Neuronal stem cell (in vitro differentiated cells): Measurements from ENCODE around the gene NLRC4.

Experiments
- DNase-seq: peaks from one replicate; pipeline ENCODE4 v3.0.0-alpha.2; 2013; ENCODE audit warnings: low spot score
- H2AFZ ChIP-seq: one replicate; pipeline ENCODE4 v1.6.1; 2013; ENCODE audit warnings: mild to moderate bottlenecking, low read length, inconsistent platforms
- H2AK5ac ChIP-seq: 2 replicates; pipeline ENCODE4 v1.6.1; 2013; ENCODE audit warnings: low read depth, mild to moderate bottlenecking, inconsistent platforms, low read length, moderate library complexity, mixed read lengths
- H2BK120ac ChIP-seq: 2 replicates; pipeline ENCODE4 v1.6.1; 2013; ENCODE audit warnings: low read depth, mild to moderate bottlenecking, inconsistent platforms, low read length, moderate library complexity, mixed read lengths
- H2BK12ac ChIP-seq: one replicate; pipeline ENCODE4 v1.6.1; 2013; ENCODE audit warnings: low read length, inconsistent platforms
- H2BK15ac ChIP-seq: 2 replicates; pipeline ENCODE4 v1.6.1; 2013; ENCODE audit warnings: mild to moderate bottlenecking, low read length, inconsistent platforms, mixed read lengths
- H2BK5ac ChIP-seq: one replicate; pipeline ENCODE4 v1.6.1; 2013; ENCODE audit warnings: inconsistent platforms, mild to moderate bottlenecking, low read length, moderate library complexity
- H3K14ac ChIP-seq: one replicate; pipeline ENCODE4 v1.6.1; 2013; ENCODE audit warnings: low read length, inconsistent platforms
- H3K18ac ChIP-seq: 2 replicates; pipeline ENCODE4 v1.6.1; 2013; ENCODE audit warnings: low read length, inconsistent platforms
- H3K23ac ChIP-seq: 2 replicates; pipeline ENCODE4 v1.6.1; 2013; ENCODE audit warnings: low read depth, mild to moderate bottlenecking, mixed read lengths, low read length, inconsistent platforms; ENCODE audit not compliant: poor library complexity
- H3K27ac ChIP-seq: replicated peaks from 3 replicates; pipeline ENCODE4 v1.5.1; 2013; ENCODE audit warnings: low read length, inconsistent platforms
- H3K27me3 ChIP-seq, 3 experiments: 2 replicates each; pipeline ENCODE4 v1.6.1; 2013; ENCODE audit warnings: low read length in 3 of 3, mild to moderate bottlenecking in 2 of 3, inconsistent platforms in 1 of 3, low read depth in 1 of 3, mixed read lengths in 1 of 3, moderate library complexity in 1 of 3; ENCODE audit not compliant: control insufficient read depth in 3 of 3, insufficient read depth in 3 of 3
- H3K36me3 ChIP-seq, 2 donors: replicated peaks in 1 of 2; 2 replicates each; pipeline ENCODE4 v1.6.1; 2013; ENCODE audit warnings: low read length in 2 of 2; ENCODE audit not compliant: control insufficient read depth in 2 of 2, insufficient read depth in 2 of 2
- H3K4ac ChIP-seq: 2 replicates; pipeline ENCODE4 v1.6.1; 2013; ENCODE audit warnings: inconsistent platforms, mild to moderate bottlenecking, low read length, moderate library complexity
- H3K4me1 ChIP-seq, 2 donors: 1 replicate in 1 of 2; 2 replicates in 1 of 2; pipeline ENCODE4 v1.6.1; 2013; ENCODE audit warnings: low read length in 2 of 2, low read depth in 1 of 2; ENCODE audit not compliant: control insufficient read depth in 2 of 2, insufficient read depth in 1 of 2
- H3K4me2 ChIP-seq: one replicate; pipeline ENCODE4 v1.6.1; 2013; ENCODE audit warnings: mild to moderate bottlenecking, low read length, inconsistent platforms; ENCODE audit not compliant: insufficient read depth, poor library complexity, severe bottlenecking
- H3K4me3 ChIP-seq, 2 donors: 2 replicates each; pipeline ENCODE4 v1.5.1; 2013; ENCODE audit warnings: low read length in 2 of 2, mild to moderate bottlenecking in 2 of 2, inconsistent platforms in 1 of 2, moderate library complexity in 1 of 2
- H3K79me1 ChIP-seq: one replicate; pipeline ENCODE4 v1.6.1; 2013; ENCODE audit warnings: low read depth, mild to moderate bottlenecking, inconsistent platforms, low read length, moderate library complexity
- H3K9ac ChIP-seq: one replicate; pipeline ENCODE4 v1.6.1; 2013; ENCODE audit warnings: mild to moderate bottlenecking, low read depth, low read length, inconsistent platforms; ENCODE audit not compliant: poor library complexity
- H3K9me3 ChIP-seq, 2 donors: replicated peaks in 1 of 2; 2 replicates each; pipeline versions ENCODE3 to v1.6.1; 2013; ENCODE audit warnings: low read length in 2 of 2, mild to moderate bottlenecking in 2 of 2, inconsistent platforms in 1 of 2, low read depth in 1 of 2, mixed read lengths in 1 of 2, moderate library complexity in 1 of 2; ENCODE audit not compliant: control insufficient read depth in 2 of 2, insufficient read depth in 1 of 2
- H4K8ac ChIP-seq: one replicate; pipeline ENCODE4 v1.6.1; 2013; ENCODE audit warnings: low read depth, mild to moderate bottlenecking, inconsistent platforms, low read length, moderate library complexity
- H4K91ac ChIP-seq: one replicate; pipeline ENCODE4 v1.6.1; 2013; ENCODE audit warnings: low read length, low read depth, mild to moderate bottlenecking, inconsistent platforms; ENCODE audit not compliant: poor library complexity
- WGBS, 2 donors: extraction: QIAGEN DNeasy Blood & Tissue Kit; methylation state at CpG; one replicate each; pipeline ENCODE4 v1.1.7; 2013; ENCODE audit warnings: missing lambda C conversion rate in 2 of 2, mixed read lengths in 1 of 2; ENCODE audit not compliant: insufficient read length in 2 of 2, insufficient replicate concordance in 1 of 2; ENCODE audit errors: extremely low coverage in 2 of 2; 5-methylcytosine and 5-hydroxymethylcytosine counted together

Gene NLRC4

GRCh38 chr2:32249731-32250236 lies 14.9 kb downstream of the NLRC4 start:
- Histone ChIP-seq H4K8ac (no peak overlapping the region), H3K27me3 (no peaks in the 10 kb centered on the region), H3K14ac (no peak overlapping the region), H3K18ac (no peak overlapping the region), H2AFZ (no peak overlapping the region), H3K9ac (no peak overlapping the region), H3K4me1 (no peaks in the 10 kb centered on the region), H3K4ac (no peak overlapping the region), H3K36me3 (no peaks in the 10 kb centered on the region), H2BK5ac (no peak overlapping the region), H3K9me3 (no peaks in the 10 kb centered on the region), H4K91ac (no peak overlapping the region), H2BK12ac (no peak overlapping the region), H3K79me1 (no peaks in the 10 kb centered on the region), H3K4me2 (no peak overlapping the region), H3K23ac (no peak overlapping the region), H3K4me3 (no peak overlapping the region), H2BK120ac (no peak overlapping the region), H3K27ac (no peak overlapping the region), H2AK5ac (no peak overlapping the region), H2BK15ac (no peak overlapping the region)
- WGBS, 2 donors, result no CpG with 5 or more reads among the region's 2 CpGs
- DNase-seq, result no peak

DNA sequence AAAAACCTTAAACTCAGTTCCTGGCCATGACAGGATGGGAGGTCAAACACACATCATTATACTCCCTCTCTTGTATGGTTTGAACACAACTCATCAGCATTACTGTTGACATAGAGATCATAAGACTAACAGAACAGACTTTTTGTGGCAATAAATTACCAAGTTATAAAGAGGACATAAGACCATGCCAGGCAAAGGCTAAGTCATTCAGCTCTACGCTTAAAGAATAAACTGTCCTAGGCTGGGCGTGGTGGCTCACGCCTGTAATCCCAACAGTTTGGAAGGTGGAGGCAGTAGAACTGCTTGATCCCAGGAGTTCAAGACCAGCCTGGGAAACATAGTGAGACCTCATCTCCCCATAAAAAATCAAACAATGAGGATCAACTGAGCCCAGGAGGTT lies 16.4 kb downstream of the NLRC4 start:
- H2BK5ac ChIP-seq, result no peak overlapping the region
- H2BK12ac ChIP-seq, result no peak overlapping the region
- no peak overlapping the region for H2AK5ac ChIP-seq
- no peak overlapping the region for H3K14ac ChIP-seq
- H3K36me3 ChIP-seq, result no peaks in the 10 kb centered on the region
- no peak overlapping the region for H3K4ac ChIP-seq
- H3K18ac ChIP-seq, result no peak overlapping the region
- no peak overlapping the region for H2AFZ ChIP-seq
- no peak overlapping the region for H3K4me2 ChIP-seq
- H4K8ac ChIP-seq, result no peak overlapping the region
- DNase-seq, result no peak
- no peaks in the 10 kb centered on the region for H3K4me1 ChIP-seq
- no peaks in the 10 kb centered on the region for H3K27me3 ChIP-seq
- H3K9ac ChIP-seq, result no peak overlapping the region
- WGBS, 2 donors, result no CpG with 5 or more reads among the region's 3 CpGs
- no peak overlapping the region for H3K23ac ChIP-seq
- no peak overlapping the region for H2BK15ac ChIP-seq
- H3K9me3 ChIP-seq, result no peaks in the 10 kb centered on the region
- H3K4me3 ChIP-seq, result no peak overlapping the region
- H3K79me1 ChIP-seq, result no peaks in the 10 kb centered on the region
- no peak overlapping the region for H3K27ac ChIP-seq
- no peak overlapping the region for H2BK120ac ChIP-seq
- H4K91ac ChIP-seq, result no peak overlapping the region

GRCh38 chr2:32246911-32247310 lies 17.8 kb downstream of the NLRC4 start:
- Histone ChIP-seq H3K23ac (no peak overlapping the region), H2BK5ac (no peak overlapping the region), H2BK12ac (no peak overlapping the region), H3K14ac (no peak overlapping the region), H2AFZ (no peak overlapping the region), H2BK15ac (no peak overlapping the region), H3K4ac (no peak overlapping the region), H3K4me2 (no peak overlapping the region), H3K36me3 (no peaks in the 10 kb centered on the region), H3K9ac (no peak overlapping the region), H3K79me1 (no peaks in the 10 kb centered on the region), H3K4me1 (no peaks in the 10 kb centered on the region), H3K4me3 (no peak overlapping the region), H3K18ac (no peak overlapping the region), H3K9me3 (no peaks in the 10 kb centered on the region), H2BK120ac (no peak overlapping the region), H4K8ac (no peak overlapping the region), H3K27me3 (no peaks in the 10 kb centered on the region), H4K91ac (no peak overlapping the region), H2AK5ac (no peak overlapping the region), H3K27ac (no peak overlapping the region)
- no peak for DNase-seq
- WGBS, 2 donors, result no CpG with 5 or more reads among the region's 4 CpGs

DNA sequence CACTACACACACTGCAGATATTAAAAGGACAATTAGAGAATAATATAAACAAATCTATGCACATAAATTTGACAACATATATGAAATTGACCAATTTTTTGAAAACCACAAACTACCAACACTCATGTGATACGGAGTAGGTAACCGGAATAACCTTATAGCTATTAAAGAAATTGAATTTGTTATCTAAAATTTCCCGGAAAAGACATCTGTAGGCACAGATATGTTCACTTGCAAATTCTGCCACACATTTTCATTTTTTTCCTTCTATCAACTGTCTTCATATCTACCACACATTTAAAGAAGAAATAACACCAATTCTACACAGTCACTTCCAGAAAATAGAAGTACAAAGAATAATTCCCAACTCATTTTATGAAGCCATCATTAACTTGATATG lies 22.4 kb downstream of the NLRC4 start:
- Histone ChIP-seq H2AFZ (no peak overlapping the region), H3K4ac (no peak overlapping the region), H3K9ac (no peak overlapping the region), H2AK5ac (no peak overlapping the region), H3K23ac (no peak overlapping the region), H3K27ac (no peak overlapping the region), H3K27me3 (no peaks in the 10 kb centered on the region), H3K14ac (no peak overlapping the region), H3K18ac (no peak overlapping the region), H2BK5ac (no peak overlapping the region), H4K91ac (no peak overlapping the region), H3K36me3 (no peaks in the 10 kb centered on the region), H3K79me1 (no peaks in the 10 kb centered on the region), H4K8ac (no peak overlapping the region), H3K4me2 (no peak overlapping the region), H2BK12ac (no peak overlapping the region), H3K4me1 (peaks cover 0 to 12% of the 10 kb centered on the region in 2 donors), H2BK120ac (no peak overlapping the region), H3K4me3 (no peak overlapping the region), H3K9me3 (no peaks in the 10 kb centered on the region), H2BK15ac (no peak overlapping the region)
- no CpG with 5 or more reads among the region's 3 CpGs for WGBS, 2 donors
- DNase-seq, result no peak
